Measurements from ENCODE around the gene HMX3.
"Not testable (repeated sequence)": the region's sequence is repeated elsewhere in the genome, so short reads cannot be mapped to it uniquely, and the experiment has no call there.

HMX3 gene

GRCh38 chr10:123149162-123149567, 13.4 kb downstream of the HMX3 start:
- DNase-seq, result no peak

GRCh38 chr10:123149568-123150270, 13.9 kb downstream of the HMX3 start:
- DNase-seq, result no peak

GRCh38 chr10:123150271-123150985, 14.7 kb downstream of the HMX3 start:
- DNase-seq, result no peak

DNA sequence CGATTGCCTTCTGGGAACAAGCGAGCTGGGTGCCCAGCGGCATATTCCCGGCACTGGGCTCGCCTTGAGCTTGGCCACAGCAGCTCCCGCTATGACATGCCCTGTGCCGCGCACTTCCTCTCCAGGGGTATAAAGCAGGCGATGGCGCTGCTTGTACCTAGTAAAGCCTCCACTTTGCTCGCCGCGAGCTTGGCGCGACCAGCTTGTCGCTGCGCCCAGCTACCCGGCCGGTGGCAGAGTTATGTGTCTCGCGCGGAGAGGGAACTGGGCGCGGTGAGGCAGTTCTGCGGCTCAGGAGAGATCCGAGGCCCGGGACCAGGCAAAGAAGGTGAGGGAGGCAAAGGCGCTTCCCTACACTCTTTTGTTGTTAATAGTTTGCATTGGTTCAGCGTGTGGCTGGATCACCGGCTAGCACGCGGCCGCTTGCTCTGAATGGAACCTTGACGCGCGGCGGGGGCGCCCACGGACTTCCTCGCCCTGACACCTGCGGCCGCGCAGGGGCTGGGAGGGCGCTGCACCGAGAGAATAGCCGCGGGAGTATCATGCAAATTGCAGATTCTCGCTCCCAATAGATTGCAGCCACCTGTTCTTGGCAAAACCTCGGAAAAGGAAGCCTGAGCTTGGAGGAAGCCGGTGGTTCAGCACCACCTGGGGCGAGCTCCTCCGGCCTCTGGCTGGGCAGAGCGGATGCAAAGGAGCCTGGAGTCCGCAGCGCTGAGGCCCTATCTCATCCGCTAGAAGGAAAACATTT, 15.4 kb downstream of the HMX3 start:
- DNase-seq, result no peak

- no peak for DNase-seq
These were observed 16.0 kb downstream of the HMX3 start for GRCh38 chr10:123151737-123152135.

GRCh38 chr10:123153486-123154091, 17.8 kb downstream of the HMX3 start:
- no peak for DNase-seq

DNA sequence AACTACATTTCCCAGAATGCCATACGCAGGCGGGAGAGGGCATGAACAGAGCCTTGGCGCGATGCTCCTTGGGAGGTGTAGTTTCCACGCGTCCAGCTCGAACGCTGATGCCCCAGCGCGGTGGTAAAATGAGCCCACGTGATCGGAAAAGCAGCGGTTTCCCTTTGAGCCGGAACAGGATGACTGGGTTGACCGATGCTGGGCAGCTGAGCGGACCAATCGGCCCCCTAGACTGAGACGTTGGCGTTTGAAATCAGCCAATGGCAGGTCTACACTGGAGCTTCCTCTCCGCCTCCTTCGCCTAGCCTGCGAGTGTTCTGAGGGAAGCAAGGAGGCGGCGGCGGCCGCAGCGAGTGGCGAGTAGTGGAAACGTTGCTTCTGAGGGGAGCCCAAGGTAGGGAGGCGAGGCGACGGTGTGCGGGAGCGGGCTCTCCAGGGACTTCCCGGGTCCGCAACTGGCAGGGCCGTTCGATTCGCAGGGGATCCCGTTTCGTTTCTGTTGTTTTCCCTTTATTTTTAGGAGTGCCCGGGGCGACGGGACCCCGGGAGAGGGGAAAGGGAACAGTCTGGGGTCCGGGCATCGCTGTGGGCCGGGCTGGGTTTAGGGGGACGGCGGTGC, 18.4 kb downstream of the HMX3 start, which contains the start of gene BUB3:
BUB3 (plus strand) TSS at position 311 of the 619 bp plus-strand sequence. CDS start 516 bp downstream, outside the sequence.
- DNase-seq, result peak; percentile 82

DNA sequence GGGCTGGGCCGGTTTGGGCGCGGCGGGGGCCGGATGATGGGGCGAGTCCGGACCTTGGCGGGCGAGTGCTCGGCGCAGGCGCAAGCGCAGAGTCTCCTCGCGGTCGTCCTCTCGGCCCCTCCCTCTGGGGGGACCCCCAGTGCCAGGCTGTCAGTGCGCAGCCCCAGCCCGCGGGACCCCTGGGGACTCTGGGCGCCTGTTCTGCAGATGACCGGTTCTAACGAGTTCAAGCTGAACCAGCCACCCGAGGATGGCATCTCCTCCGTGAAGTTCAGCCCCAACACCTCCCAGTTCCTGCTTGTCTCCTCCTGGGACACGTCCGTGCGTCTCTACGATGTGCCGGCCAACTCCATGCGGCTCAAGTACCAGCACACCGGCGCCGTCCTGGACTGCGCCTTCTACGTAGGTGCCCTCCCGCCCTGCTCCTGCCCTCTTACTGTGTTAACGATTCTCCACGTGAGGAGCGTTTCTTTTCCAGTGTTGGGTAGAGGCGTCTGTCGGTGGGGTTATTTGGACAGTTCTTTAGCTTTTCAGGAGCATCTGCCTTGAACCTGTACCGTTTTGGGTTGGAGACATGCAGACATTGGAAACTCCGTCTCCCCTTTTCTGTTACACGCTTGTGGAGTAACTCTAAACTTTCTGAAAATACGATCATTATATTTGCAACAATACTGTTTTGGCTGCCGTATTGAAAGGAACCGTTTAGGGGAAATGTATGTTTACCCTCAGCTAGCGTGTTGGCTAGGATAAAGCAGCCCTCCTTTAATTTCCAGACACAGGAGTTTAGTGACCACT, 19.1 kb downstream of the HMX3 start:
- DNase-seq, result no peak

DNA sequence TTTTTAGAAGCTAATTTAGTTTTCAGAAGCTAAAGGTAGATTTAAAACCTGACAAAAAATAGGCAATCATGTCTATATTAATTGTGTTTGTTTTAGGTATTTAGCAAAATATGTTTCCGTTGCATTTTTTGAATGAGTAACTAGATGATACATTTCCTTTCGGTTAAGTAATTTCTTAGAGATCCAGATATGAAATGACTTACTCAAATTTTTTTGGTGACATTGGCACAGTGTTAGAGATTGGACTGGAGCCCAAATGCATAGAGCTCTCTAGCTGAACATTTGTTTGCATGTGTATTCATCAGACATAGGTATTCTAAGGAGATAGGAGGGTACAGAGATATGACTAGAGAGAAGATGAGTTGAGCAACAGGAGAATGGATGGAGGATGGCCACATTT, 20.3 kb downstream of the HMX3 start:
- DNase-seq, result no peak

DNA sequence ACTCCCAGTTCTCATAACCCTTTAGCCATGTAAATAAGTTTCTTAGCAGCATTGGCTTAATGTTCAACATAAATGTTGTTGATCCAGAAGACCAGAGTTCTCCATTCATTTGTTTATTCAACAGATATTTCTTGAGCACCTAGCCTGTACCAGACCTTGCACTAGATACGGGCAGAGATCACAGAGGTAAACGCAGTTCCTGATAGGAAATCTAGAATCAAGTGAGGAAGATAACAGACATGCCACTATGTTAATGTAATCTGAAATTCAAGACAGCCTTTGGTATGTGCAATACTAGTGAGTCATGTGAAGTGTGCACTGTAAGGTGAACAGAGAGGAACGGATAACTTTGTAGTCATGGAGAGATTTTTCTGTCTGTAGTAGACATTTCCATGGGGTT, 21.4 kb downstream of the HMX3 start:
- DNase-seq, result no peak

DNA sequence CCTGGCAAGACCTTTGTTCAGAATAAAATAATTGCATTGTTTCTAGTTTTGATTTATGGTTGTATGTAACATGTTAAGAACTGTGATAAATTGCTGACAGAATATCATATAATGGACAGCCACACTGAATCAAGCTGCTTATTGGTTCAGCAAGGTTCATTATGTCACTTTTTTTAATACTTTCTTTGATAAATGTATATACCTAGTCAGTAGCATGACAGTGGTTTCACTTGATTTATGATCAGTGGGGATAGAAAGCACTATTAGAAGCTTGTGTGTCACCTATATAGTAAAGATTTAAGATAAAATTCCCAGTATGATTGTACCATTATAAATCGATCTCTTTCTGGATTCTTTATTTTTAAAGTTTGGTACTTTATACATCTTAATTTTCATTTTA, 22.9 kb downstream of the HMX3 start:
- DNase-seq, result no peak

GRCh38 chr10:123160311-123160980, 24.7 kb downstream of the HMX3 start:
- no peak for DNase-seq

GRCh38 chr10:123164319-123164718, 28.5 kb downstream of the HMX3 start:
- no peak for DNase-seq

- DNase-seq, result no peak
These were observed 29.8 kb downstream of the HMX3 start for GRCh38 chr10:123165445-123166072.

DNA sequence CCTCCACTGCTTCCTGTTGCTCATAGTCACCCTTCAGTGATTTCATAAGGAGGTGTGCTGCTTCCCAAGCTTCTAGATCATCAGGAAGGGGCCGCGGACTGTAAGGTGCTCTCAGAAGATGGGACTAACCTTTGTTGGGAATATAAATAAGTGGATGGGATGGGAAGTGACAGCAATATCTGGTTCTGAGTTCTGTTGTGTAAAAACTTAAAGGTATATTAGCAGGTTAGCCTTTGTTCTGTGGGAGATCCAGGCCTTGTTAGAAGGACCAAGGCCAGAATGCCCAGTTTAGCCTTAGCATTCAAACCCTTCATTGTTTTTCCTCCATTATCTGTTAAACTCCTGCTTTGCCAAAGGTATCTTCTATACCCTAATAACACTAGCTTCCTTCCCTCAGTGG, 30.8 kb downstream of the HMX3 start:
- no peak for DNase-seq

DNA sequence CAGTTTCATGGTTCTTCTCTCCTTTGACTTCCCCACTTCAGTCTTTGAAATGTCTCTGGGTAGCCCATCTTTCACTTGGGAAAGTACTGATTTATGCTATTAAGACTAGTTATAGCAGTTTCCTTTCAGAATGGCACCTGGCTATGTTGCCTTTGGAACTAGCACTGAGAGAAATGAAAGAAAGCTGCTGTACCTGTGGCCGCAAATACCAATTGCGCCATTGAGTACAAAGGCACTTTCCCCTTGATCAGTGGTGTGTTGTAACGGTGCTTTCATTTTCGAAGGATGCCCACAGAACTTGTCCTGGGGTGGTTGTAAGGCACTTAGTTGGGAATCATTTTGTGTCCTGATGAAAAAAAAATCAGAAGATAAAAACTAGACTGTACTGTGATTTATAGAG, 35.2 kb downstream of the HMX3 start:
- no peak for DNase-seq

DNA sequence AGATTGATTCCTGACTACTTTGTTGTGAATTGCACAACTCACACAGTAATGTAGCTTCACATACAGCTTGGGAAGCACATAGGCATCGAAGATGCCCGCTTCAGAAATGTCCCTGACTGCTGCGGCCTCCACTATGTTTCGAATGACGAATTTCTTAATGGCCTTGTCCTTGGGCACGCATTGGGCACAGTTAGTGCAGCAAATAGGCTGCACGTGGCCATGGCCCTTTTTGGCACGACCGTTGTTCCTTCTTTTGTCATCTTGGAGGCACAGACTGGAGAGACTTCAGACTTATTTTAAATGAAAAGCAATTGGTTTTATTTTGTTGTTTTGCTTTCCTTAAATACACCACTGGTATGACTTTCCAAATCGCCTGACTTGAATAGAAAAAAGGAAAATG, 35.8 kb downstream of the HMX3 start:
- DNase-seq, result not testable (repeated sequence)

DNA sequence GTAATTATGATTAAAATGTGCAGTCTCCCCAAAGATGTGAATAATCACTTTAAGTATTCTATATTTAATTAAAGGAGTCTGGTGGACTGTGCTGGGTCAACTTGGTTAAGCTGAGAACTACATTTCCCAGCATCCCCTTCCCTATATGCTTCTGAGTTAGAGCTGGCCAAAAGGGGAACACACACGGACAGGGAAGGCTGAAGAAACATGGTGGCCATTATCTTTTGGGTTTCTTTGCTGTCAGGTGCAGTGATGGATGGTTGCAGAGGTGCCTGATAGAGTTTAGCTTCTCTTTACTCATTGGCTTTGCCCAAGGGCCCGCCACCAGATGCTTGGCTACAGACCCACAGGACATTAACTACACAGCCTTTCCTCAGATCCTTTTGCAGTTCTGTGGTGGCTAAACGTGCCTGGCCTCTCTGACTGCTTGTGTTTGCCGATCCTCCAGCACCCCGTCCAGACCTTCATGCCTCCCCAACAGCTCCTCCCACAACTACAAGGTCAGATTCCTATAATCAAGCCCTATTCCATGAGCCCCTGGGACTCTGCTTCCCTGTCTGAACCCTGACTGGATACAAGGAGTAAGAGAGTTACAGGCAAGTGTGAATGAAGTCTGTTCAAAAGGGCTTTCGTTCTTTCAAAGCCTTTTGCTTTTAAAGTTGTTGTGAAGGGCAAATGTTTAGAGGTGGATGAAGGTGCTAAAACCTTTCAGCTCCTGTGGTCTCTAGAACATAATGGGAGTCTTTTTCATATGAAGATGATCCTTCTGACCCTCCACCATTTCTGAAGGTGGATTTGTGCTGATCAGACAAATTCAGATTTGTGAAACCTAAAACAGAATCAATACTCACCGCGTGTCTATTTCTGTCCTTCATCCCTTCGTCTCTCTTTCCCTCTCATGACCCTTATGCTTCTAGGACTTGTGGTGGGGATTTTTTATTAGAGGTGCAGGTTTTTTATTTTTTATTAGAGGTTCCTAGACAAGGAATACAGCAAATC, 39.9 kb downstream of the HMX3 start:
- no peak for DNase-seq

DNA sequence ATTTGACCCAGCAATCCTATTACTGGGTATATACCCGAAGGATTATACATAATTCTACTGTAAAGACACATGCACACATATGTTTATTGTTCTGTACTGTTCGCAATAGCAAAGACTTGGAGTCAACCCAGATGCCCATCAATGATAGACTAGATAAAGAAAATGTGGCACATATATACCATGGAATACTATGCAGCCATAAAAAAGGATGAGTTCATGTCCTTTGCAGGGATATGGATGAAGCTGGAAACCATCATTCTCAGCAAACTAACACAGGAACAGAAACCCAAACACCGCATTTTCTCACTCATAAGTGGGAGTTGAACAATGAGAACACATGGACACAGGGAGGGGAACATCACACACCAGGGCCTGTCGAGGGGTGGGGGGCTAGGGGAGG, 42.6 kb downstream of the HMX3 start:
- not testable (repeated sequence) for DNase-seq

Data from T-helper 9 cell (primary cell).